VCaP (cell line): ENCODE results near the gene AQP12A.

Experiments
- H3K27ac ChIP-seq: fragments of 450-650 bp; 2 replicates; pipeline ENCODE4 v1.5.1; 2017
- TF ChIP-seq, protein P1 (sequence below): fragments of 450-650 bp; conservative IDR thresholded peaks from 2 replicates; pipeline ENCODE4 v1.5.1; 2017; ENCODE audit warnings: mild to moderate bottlenecking, moderate library complexity

AQP12A gene

DNA sequence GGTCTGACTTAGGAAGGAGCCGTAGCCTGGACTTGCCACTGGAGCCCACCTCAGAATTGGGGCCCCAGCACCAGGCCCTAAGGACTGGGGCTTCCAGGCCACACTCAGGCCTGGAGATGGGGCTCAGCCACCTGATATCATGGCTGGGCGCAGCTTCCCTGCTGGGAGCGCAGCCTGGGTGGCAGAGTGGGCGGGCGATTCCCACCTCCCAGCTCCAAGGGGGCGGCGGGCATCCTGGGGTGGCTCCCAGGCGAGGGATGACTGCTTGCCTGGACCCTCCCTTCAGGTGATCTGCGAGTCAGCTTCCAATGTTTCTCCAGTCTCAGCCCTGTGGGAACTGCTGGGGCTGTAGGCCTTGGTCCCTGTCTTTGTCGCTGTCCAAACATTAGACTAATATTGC is 46.3 kb upstream of the AQP12A start:
- TF ChIP-seq, protein P1, sequence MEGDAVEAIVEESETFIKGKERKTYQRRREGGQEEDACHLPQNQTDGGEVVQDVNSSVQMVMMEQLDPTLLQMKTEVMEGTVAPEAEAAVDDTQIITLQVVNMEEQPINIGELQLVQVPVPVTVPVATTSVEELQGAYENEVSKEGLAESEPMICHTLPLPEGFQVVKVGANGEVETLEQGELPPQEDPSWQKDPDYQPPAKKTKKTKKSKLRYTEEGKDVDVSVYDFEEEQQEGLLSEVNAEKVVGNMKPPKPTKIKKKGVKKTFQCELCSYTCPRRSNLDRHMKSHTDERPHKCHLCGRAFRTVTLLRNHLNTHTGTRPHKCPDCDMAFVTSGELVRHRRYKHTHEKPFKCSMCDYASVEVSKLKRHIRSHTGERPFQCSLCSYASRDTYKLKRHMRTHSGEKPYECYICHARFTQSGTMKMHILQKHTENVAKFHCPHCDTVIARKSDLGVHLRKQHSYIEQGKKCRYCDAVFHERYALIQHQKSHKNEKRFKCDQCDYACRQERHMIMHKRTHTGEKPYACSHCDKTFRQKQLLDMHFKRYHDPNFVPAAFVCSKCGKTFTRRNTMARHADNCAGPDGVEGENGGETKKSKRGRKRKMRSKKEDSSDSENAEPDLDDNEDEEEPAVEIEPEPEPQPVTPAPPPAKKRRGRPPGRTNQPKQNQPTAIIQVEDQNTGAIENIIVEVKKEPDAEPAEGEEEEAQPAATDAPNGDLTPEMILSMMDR = no peak
- H3K27ac ChIP-seq = no peak overlapping the region

DNA sequence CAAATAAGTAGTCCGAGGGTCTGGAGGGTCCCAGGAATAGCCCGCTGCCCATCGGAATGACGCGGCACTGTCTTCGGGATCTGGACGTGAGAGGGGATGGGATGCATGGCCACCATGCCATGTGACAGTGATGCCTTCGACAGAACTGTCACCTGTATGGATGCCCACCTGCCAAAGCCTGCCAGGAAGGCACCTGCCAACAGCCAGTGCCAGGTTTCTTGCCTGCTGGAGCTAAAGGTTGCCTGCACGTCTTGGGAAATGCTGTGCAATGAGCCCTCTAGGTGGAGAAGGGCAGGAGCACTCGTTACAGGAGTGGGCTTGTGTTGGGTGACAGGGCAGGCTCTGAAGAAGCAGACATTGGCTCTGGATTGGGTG is 45.9 kb upstream of the AQP12A start:
- TF ChIP-seq, protein P1 = no peak
- no peak overlapping the region for H3K27ac ChIP-seq

DNA sequence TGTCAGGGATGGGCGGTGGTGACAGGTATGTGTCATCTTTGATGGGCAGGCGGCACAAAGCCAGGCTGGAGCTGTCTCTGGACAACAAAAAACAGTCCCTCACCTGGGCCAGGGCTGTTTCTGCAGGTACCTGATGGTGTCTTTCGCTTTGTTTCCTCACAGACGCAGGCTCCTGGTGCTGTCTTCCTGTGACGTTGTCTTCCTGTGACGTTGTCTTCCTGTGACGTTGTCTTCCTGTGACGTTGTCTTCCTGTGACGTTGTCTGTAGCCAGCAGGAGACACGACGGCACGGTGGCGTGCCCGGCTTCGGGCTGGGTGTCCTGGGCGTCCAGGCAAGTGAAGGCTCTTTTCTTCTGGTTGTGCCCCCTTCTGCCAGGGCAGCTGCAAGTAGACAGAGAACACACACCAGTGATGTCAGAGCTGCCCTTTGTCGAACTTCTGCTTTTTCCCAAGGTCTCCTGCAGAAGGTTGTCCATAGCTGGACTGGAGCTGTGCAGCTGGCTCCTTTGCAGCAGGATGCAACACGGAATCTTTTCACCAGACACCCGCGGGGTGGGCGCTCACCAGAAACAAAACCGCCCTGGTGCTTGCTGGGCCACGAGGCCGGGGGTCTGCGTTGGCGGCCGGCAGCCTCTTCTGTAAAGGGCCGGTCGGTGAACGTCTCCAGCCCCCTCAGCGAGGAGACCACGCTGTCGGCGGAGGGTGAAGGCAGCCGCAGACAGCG is 45.3 kb upstream of the AQP12A start:
- TF ChIP-seq, protein P1 = no peak
- H3K27ac ChIP-seq = no peak overlapping the region

DNA sequence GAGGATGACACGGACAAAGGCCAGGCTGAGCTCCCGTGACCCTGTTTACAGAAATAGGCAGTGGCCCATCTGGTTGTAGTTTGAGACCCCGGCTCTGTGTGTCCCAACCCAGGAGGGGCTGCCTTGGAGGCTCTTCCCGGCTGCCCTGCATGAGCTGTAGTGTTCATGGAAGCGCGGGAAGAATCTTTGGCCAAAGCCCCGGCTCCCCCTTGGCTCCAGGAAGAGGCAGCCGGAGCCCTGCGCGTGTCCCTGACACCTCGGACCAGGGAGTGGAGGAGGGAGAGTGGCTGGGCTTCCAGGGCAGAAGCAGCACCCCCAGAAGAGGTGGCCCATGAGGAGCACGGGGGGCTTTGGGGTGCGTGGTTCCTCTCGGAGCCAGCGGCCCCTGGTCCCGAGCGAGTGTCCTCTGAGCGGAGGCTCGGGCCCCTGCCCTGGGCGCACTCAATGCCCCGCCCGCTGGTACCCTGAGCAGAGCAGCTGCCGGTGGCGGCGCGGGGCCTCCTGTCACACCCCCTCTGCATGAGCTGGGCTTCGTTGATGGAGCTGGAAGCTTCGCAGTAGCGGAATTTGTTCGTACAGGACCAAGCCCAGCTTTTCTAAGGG is 44.7 kb upstream of the AQP12A start:
- H3K27ac ChIP-seq = no peak overlapping the region
- TF ChIP-seq, protein P1 = no peak

DNA sequence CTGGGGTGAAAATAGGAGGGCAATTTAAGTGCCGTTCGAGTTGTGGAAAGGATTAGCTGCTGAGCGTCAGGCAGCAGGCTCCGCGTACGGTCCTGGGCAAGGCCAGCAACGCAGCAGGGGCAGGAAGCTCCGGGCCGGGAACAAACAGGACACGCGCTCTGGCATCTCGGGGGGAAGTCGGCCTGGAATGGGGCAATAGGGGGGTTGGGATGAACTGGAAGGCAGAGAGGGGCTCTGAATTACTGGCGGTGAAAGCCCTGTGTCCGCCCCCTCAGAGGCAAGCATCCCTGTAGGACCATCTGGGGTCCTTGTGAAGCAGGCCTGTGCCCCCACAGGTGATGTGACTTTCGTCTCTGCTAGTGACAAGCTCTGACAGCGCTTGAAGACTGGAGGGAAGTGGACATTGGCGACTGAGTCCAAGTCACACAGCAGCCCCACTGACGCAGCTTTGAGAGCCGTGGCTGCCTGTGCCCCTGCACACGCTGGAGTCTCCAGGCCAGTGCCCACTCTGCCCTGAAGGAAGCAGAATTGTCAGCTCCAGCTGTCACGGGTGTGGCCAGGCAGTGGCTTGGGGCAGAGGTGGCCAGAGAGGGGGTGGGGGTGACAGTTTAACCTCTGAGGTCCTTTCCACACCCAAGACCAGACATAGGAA is 44.0 kb upstream of the AQP12A start:
- TF ChIP-seq, protein P1 = no peak
- H3K27ac ChIP-seq = no peak overlapping the region

DNA sequence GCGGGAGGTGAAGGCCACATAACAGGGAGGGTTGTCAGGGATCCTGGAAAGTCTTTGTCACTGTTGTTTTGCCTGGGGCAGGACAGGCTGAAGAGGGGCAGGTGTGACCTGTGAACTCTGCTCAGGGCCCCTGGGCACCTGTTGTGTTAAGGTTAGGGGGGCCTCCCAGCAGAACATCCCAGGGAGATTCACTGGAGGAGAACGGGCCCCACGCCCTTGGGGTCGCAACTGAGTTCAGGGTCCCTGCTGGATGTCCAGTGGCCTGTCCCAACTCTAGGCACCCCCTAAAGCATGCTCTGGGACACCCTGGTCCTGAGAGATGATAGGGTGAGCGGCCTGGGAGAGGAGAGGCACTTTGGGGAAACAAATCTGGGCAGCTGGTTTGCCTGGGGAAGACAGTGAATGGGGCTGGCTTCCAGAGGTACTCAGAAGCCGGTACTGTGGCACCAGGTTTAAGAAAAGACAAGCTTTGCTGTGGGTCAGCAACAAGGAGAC is 43.5 kb upstream of the AQP12A start:
- TF ChIP-seq, protein P1 = no peak
- no peak overlapping the region for H3K27ac ChIP-seq

DNA sequence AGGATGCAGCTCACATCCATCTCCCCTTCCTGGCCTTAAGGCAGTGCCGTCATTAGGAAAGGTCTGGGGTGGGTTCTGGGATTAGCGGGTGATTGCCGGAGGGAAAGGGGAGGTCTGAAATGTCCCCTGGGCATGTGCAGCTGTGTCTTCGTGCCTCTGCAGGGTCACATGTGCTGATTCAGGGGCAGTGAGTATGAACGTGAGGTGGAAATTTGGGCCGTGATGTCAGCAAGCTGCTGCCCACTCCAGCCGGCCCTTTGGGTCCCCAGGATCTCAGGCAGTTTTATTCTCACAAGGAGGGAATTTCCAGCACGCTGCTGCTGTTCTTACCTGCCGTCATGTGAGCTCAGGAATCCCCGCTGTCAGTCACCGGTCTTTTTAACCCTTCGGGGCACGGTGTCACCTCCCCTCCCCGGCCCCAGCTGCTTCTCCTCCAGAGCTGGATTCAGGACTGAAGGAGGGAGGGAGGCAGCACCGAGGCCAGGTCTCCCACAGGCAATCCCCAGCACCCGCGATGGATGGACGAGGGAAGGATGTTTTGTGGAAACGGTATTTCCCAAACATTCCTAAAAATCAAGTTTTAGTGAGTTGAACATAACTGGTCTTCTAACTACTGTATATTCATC is 42.9 kb upstream of the AQP12A start:
- TF ChIP-seq, protein P1 = no peak
- no peak overlapping the region for H3K27ac ChIP-seq
